IMR-90 (cell line): ENCODE results near the gene CHD6. TPM values are rescaled to one million over a fixed set of nuclear protein-coding genes. Genes with fewer than 3 reads are reported as not detected.

Experiments
- ATAC-seq: fragments of 200-7000 bp; cut with Tn5 transposase; 2 replicates; pipeline ENCODE4 v1.9.1; 2020; ENCODE audit warnings: low read depth, mild to moderate bottlenecking, moderate library complexity
- BruUV-seq: library from RNA; stranded (reverse); fragments of 400-500 nt; replicated peaks from 2 replicates; lab custom pipeline; 2021; lab: Mats Ljungman, UMichigan
- CTCF ChIA-PET: fragments of 300-600 bp; formaldehyde crosslinking; extraction: SDS; loops from one replicate; lab custom pipeline; 2021; ENCODE audit warnings: antibody characterized with exemption; lab: Yijun Ruan, JAX
- POLR2A ChIA-PET: fragments of 300-600 bp; sonication (Branson Sonifier 250); formaldehyde crosslinking; loops from one replicate; lab custom pipeline; 2022; ENCODE audit warnings: antibody characterized with exemption; ENCODE audit not compliant: unreplicated experiment; lab: Charles Lee
- DNase-seq: peaks from one replicate; pipeline ENCODE4 v3.0.0; 2013
- H2AFZ ChIP-seq: replicated peaks from 2 replicates; pipeline ENCODE3; 2013; ENCODE audit warnings: low read length, mild to moderate bottlenecking; ENCODE audit not compliant: poor library complexity
- H2AK5ac ChIP-seq: 2 replicates; pipeline ENCODE4 v1.6.1; 2013; ENCODE audit warnings: low read depth, low read length, inconsistent platforms
- H2AK9ac ChIP-seq: replicated peaks from 2 replicates; pipeline ENCODE3; 2013; ENCODE audit warnings: mild to moderate bottlenecking, low read depth, low read length, moderate library complexity; ENCODE audit not compliant: poor library complexity
- H2BK120ac ChIP-seq: 2 replicates; pipeline ENCODE4 v1.6.1; 2013; ENCODE audit warnings: low read depth, low read length, inconsistent platforms
- H2BK15ac ChIP-seq: 3 replicates; pipeline ENCODE4 v1.6.1; 2013; ENCODE audit warnings: low read depth, low read length, inconsistent platforms
- H2BK20ac ChIP-seq: 2 replicates; pipeline ENCODE4 v1.6.1; 2013; ENCODE audit warnings: low read depth, mild to moderate bottlenecking, inconsistent platforms, low read length, moderate library complexity
- H2BK5ac ChIP-seq: 2 replicates; pipeline ENCODE4 v1.6.1; 2013; ENCODE audit warnings: mild to moderate bottlenecking, low read depth, low read length, inconsistent platforms; ENCODE audit not compliant: poor library complexity, severe bottlenecking
- H3K14ac ChIP-seq: replicated peaks from 2 replicates; pipeline ENCODE4 v1.6.1; 2013; ENCODE audit warnings: low read depth, low read length, inconsistent platforms
- H3K18ac ChIP-seq: 2 replicates; pipeline ENCODE4 v1.6.1; 2013; ENCODE audit warnings: low read depth, low read length, control low read depth
- H3K23ac ChIP-seq: 2 replicates; pipeline ENCODE4 v1.6.1; 2013; ENCODE audit warnings: low read depth, low read length, inconsistent platforms
- H3K27ac ChIP-seq: 2 replicates; pipeline ENCODE4 v1.5.1; 2013; ENCODE audit warnings: mild to moderate bottlenecking, control low read depth, low read length; ENCODE audit not compliant: insufficient read depth
- H3K27me3 ChIP-seq: 2 replicates; pipeline ENCODE4 v1.6.1; 2013; ENCODE audit warnings: low read length; ENCODE audit not compliant: control insufficient read depth, insufficient read depth
- H3K36me3 ChIP-seq: 2 replicates; pipeline ENCODE4 v1.6.1; 2013; ENCODE audit warnings: low read length, mixed read lengths; ENCODE audit not compliant: control insufficient read depth, insufficient read depth
- H3K4ac ChIP-seq: 2 replicates; pipeline ENCODE4 v1.6.1; 2013; ENCODE audit warnings: low read depth, low read length, inconsistent platforms
- H3K4me1 ChIP-seq: 2 replicates; pipeline ENCODE4 v1.6.1; 2013; ENCODE audit warnings: low read length, mixed read lengths; ENCODE audit not compliant: control insufficient read depth, insufficient read depth
- H3K4me2 ChIP-seq: 2 replicates; pipeline ENCODE4 v1.6.1; 2013; ENCODE audit warnings: low read depth, mild to moderate bottlenecking, control low read depth, low read length, moderate library complexity
- H3K4me3 ChIP-seq: 2 replicates; pipeline ENCODE4 v1.5.1; 2013; ENCODE audit warnings: low read depth, mild to moderate bottlenecking, control low read depth, low read length, moderate library complexity; ENCODE audit not compliant: insufficient read depth
- H3K56ac ChIP-seq: 2 replicates; pipeline ENCODE4 v1.6.1; 2013; ENCODE audit warnings: low read length, inconsistent platforms; ENCODE audit not compliant: insufficient read depth; ENCODE audit errors: extremely low read depth
- H3K79me1 ChIP-seq, 2 experiments: 2 replicates each; pipeline ENCODE4 v1.6.1; 2013; ENCODE audit warnings: low read length in 2 of 2, inconsistent platforms in 1 of 2, low read depth in 1 of 2
- H3K9ac ChIP-seq: 2 replicates; pipeline ENCODE4 v1.6.1; 2013; ENCODE audit warnings: low read depth, low read length, control low read depth
- H3K9me1 ChIP-seq: 2 replicates; pipeline ENCODE4 v1.6.1; 2013; ENCODE audit warnings: low read length, inconsistent platforms; ENCODE audit not compliant: insufficient read depth
- H3K9me3 ChIP-seq: 2 replicates; pipeline ENCODE4 v1.6.1; 2013; ENCODE audit warnings: low read length; ENCODE audit not compliant: control insufficient read depth, insufficient read depth
- H4K20me1 ChIP-seq: 2 replicates; pipeline ENCODE4 v1.6.1; 2013; ENCODE audit warnings: low read length, inconsistent platforms; ENCODE audit not compliant: insufficient read depth
- H4K5ac ChIP-seq: 2 replicates; pipeline ENCODE4 v1.6.1; 2013; ENCODE audit warnings: mild to moderate bottlenecking, low read depth, low read length, control low read depth
- H4K8ac ChIP-seq, 2 experiments: 2 replicates each; pipeline ENCODE4 v1.6.1; 2013; ENCODE audit warnings: low read depth in 2 of 2, low read length in 2 of 2, control low read depth in 1 of 2, inconsistent platforms in 1 of 2
- H4K91ac ChIP-seq: 2 replicates; pipeline ENCODE4 v1.6.1; 2013; ENCODE audit warnings: low read depth, low read length, inconsistent platforms; ENCODE audit not compliant: insufficient read depth
- BHLHE40 ChIP-seq: fragments of 150-350 bp; IDR thresholded peaks from 2 replicates; pipeline ENCODE4 v1.6.1; 2016; ENCODE audit warnings: mild to moderate bottlenecking, low read depth, low read length
- CEBPB ChIP-seq: IDR thresholded peaks from 2 replicates; pipeline ENCODE4 v1.6.1; 2012; ENCODE audit warnings: low read depth, low read length, improper control_type of control experiment
- CHD1 ChIP-seq: IDR thresholded peaks from 2 replicates; pipeline ENCODE4 v1.6.1; 2012; ENCODE audit warnings: low read depth, low read length, improper control_type of control experiment
- FOS ChIP-seq: fragments of 150-350 bp; IDR thresholded peaks from 2 replicates; pipeline ENCODE4 v1.6.1; 2016; ENCODE audit warnings: low read depth, low read length
- MAFK ChIP-seq: IDR thresholded peaks from 2 replicates; pipeline ENCODE4 v1.6.1; 2012; ENCODE audit warnings: low read depth, low read length, improper control_type of control experiment
- MAZ ChIP-seq: IDR thresholded peaks from 2 replicates; pipeline ENCODE4 v1.6.1; 2012; ENCODE audit warnings: low read depth, mild to moderate bottlenecking, low read length, improper control_type of control experiment, moderate library complexity, borderline replicate concordance
- MXI1 ChIP-seq: IDR thresholded peaks from 2 replicates; pipeline ENCODE4 v1.6.1; 2012; ENCODE audit warnings: low read depth, mild to moderate bottlenecking, low read length, moderate library complexity, borderline replicate concordance
- NFE2L2 ChIP-seq: fragments of 150-350 bp; IDR thresholded peaks from 2 replicates; pipeline ENCODE4 v1.6.1; 2016; ENCODE audit warnings: low read depth, mild to moderate bottlenecking, low read length
- POLR2A ChIP-seq: IDR thresholded peaks from 2 replicates; pipeline ENCODE4 v1.6.1; 2012; ENCODE audit warnings: mild to moderate bottlenecking, low read depth, low read length
- RAD21 ChIP-seq: IDR thresholded peaks from 2 replicates; pipeline ENCODE4 v1.6.1; 2012; ENCODE audit warnings: low read length, improper control_type of control experiment
- RCOR1 ChIP-seq: IDR thresholded peaks from 2 replicates; pipeline ENCODE4 v1.6.1; 2012; ENCODE audit warnings: mild to moderate bottlenecking, low read length, improper control_type of control experiment; ENCODE audit not compliant: insufficient replicate concordance
- RFX5 ChIP-seq: IDR thresholded peaks from 2 replicates; pipeline ENCODE4 v1.8.0; 2012; ENCODE audit warnings: low read depth, mild to moderate bottlenecking, low read length, moderate library complexity
- SMC3 ChIP-seq: fragments of 150-350 bp; IDR thresholded peaks from 2 replicates; pipeline ENCODE4 v1.6.1; 2016; ENCODE audit warnings: low read depth, mild to moderate bottlenecking, antibody characterized with exemption, low read length, moderate library complexity
- WGBS, 2 experiments: methylation state at CpG; one replicate each; pipeline versions ENCODE4 v1.1.5 to v1.1.7; 2013; ENCODE audit warnings: missing lambda C conversion rate in 2 of 2; ENCODE audit not compliant: insufficient read length in 1 of 2; ENCODE audit errors: extremely low coverage in 2 of 2; 5-methylcytosine and 5-hydroxymethylcytosine counted together
- dilution Hi-C: fragments of 300-500 bp; cut with HindIII; formaldehyde crosslinking; loops from one replicate; pipeline ENCODE4 v1.14.3; 2018; ENCODE audit warnings: low sequenced_read_pairs; ENCODE audit not compliant: unreplicated experiment
- in situ Hi-C: fragments of 300-500 bp; cut with MboI; formaldehyde crosslinking; loops from 3 replicates; pipeline ENCODE4 v1.14.3; 2019; ENCODE audit warnings: low sequenced_read_pairs, inconsistent platforms, mixed read lengths
- intact Hi-C: fragments of 100-400 bp; cut with micrococcal nuclease; formaldehyde crosslinking; loops from 2 replicates; pipeline ENCODE4 v1.10.0; 2022
- polyA plus RNA-seq, 3 experiments: library from polyadenylated mRNA; depleted of rRNA; stranded (reverse); fragments of >200 nt; gene quantifications; 2 replicates each; pipeline ENCODE4 v1.2.3, GENCODE V29; 2012; ENCODE audit warnings: low replicate concordance in 1 of 3
- total RNA-seq: library from RNA; depleted of rRNA; stranded (reverse); fragments of >200 nt; gene quantifications from 2 replicates; pipeline ENCODE4 v1.2.3, GENCODE V29; 2012
- TF ChIP-seq, protein P1 (sequence below): conservative IDR thresholded peaks from 2 replicates; pipeline ENCODE4 v1.5.1; 2012; ENCODE audit warnings: mild to moderate bottlenecking, low read depth, low read length, improper control_type of control experiment
- TF ChIP-seq, protein P2 (sequence below): fragments of 150-350 bp; IDR thresholded peaks from 2 replicates; pipeline ENCODE4 v1.6.1; 2016; ENCODE audit warnings: low read depth, mild to moderate bottlenecking, low read length, moderate library complexity, borderline replicate concordance
- TF ChIP-seq, protein P3 (sequence below): fragments of 150-350 bp; IDR thresholded peaks from 2 replicates; pipeline ENCODE4 v1.6.1; 2017; ENCODE audit warnings: mild to moderate bottlenecking, antibody characterized with exemption, low read length, low read depth

CHD6 gene
- total and polyA plus RNA-seq, 2 of the 4 experiments (the other 2 are of a cell fraction) = 8.8 to 26.7 TPM

DNA sequence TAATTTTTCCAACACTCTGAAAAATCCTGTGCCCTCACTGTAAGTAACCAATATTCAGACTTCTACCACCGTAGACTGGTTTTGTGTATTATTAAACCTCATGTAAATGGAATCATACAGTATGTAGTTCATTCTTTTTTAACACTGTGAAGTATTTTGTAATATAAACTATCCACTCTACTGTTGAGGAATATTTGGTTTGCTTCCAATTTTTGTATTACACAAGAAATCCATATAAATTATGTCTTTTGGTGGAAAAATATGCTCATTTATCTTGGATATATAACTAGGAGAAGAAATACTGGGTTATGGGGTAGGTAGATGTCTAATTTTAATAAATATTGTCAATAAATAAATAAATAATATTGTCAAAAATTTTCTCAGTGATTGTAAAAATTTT is 116.8 kb downstream of the CHD6 start:
- Histone ChIP-seq H3K36me3 (peaks cover 2% of the 10 kb centered on the region; the same call in 1 of the 2 replicates), H3K4me2 (no peak overlapping the region), H3K14ac (no peak overlapping the region), H3K23ac (no peak overlapping the region), H3K18ac (no peak overlapping the region), H3K9me3 (peaks cover 2% of the 10 kb centered on the region; the same call in 1 of the 2 replicates), H3K79me1 (peaks cover 16 to 21% of the 10 kb centered on the region in 2 experiments; a peak in 3 of 4 replicates), H3K27me3 (no peaks in the 10 kb centered on the region), H2AFZ (no peak overlapping the region), H2BK120ac (no peak overlapping the region), H3K27ac (no peak overlapping the region), H2AK9ac (no peak overlapping the region), H3K4me1 (peaks cover 9% of the 10 kb centered on the region), H4K20me1 (no peaks in the 10 kb centered on the region; the same call in 1 of the 2 replicates), H2BK5ac (peak overlapping the region; percentile 40), H2AK5ac (no peak overlapping the region), H4K8ac (no peak overlapping the region), H2BK15ac (no peak overlapping the region), H4K91ac (no peak overlapping the region), H2BK20ac (no peak overlapping the region), H3K4me3 (no peak overlapping the region), H3K4ac (no peak overlapping the region), H3K9me1 (peaks cover 5% of the 10 kb centered on the region), H3K56ac (no peak overlapping the region), H3K9ac (no peak overlapping the region), H4K5ac (no peak overlapping the region)
- no peak for TF ChIP-seq NFE2L2
- TF ChIP-seq MAZ = no peak
- TF ChIP-seq CEBPB = no peak
- TF ChIP-seq, protein P1, sequence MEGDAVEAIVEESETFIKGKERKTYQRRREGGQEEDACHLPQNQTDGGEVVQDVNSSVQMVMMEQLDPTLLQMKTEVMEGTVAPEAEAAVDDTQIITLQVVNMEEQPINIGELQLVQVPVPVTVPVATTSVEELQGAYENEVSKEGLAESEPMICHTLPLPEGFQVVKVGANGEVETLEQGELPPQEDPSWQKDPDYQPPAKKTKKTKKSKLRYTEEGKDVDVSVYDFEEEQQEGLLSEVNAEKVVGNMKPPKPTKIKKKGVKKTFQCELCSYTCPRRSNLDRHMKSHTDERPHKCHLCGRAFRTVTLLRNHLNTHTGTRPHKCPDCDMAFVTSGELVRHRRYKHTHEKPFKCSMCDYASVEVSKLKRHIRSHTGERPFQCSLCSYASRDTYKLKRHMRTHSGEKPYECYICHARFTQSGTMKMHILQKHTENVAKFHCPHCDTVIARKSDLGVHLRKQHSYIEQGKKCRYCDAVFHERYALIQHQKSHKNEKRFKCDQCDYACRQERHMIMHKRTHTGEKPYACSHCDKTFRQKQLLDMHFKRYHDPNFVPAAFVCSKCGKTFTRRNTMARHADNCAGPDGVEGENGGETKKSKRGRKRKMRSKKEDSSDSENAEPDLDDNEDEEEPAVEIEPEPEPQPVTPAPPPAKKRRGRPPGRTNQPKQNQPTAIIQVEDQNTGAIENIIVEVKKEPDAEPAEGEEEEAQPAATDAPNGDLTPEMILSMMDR = no peak
- no peak for TF ChIP-seq RAD21
- no peak for TF ChIP-seq CHD1
- TF ChIP-seq, protein P2, sequence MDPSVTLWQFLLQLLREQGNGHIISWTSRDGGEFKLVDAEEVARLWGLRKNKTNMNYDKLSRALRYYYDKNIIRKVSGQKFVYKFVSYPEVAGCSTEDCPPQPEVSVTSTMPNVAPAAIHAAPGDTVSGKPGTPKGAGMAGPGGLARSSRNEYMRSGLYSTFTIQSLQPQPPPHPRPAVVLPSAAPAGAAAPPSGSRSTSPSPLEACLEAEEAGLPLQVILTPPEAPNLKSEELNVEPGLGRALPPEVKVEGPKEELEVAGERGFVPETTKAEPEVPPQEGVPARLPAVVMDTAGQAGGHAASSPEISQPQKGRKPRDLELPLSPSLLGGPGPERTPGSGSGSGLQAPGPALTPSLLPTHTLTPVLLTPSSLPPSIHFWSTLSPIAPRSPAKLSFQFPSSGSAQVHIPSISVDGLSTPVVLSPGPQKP = no peak
- no peak for TF ChIP-seq RFX5
- no peak for TF ChIP-seq RCOR1
- TF ChIP-seq, protein P3, sequence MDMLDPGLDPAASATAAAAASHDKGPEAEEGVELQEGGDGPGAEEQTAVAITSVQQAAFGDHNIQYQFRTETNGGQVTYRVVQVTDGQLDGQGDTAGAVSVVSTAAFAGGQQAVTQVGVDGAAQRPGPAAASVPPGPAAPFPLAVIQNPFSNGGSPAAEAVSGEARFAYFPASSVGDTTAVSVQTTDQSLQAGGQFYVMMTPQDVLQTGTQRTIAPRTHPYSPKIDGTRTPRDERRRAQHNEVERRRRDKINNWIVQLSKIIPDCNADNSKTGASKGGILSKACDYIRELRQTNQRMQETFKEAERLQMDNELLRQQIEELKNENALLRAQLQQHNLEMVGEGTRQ = no peak
- no peak for TF ChIP-seq SMC3
- TF ChIP-seq POLR2A = no peak
- no peak for TF ChIP-seq MAFK
- no peak for TF ChIP-seq FOS
- TF ChIP-seq BHLHE40 = no peak
- TF ChIP-seq MXI1 = no peak
- intact Hi-C loops (no loop called here), in situ Hi-C loops (no loop called here), dilution Hi-C loops (no loop called here)
- no CpG with 5 or more reads among the region's 1 CpG for WGBS, 2 experiments
- CTCF ChIA-PET = no interaction called here
- no TSS peak for BruUV-seq
- POLR2A ChIA-PET = no interaction called here
- ATAC-seq = peak; percentile 72
- peak; percentile 46 for DNase-seq
